Natural killer cell (primary cell): ENCODE results near the gene GINS1. TPM values are rescaled to one million over a fixed set of nuclear protein-coding genes. Genes with fewer than 3 reads are reported as not detected.

ENCODE experiments used
- ATAC-seq, 3 donors: fragments of 150-1000 bp in 2 of 3; fragments of 200-7000 bp in 1 of 3; cut with Tn5 transposase; 1 replicate in 1 of 3; 2 replicates in 2 of 3; pipeline ENCODE4 v1.10.0; 2021; ENCODE audit warnings: mild to moderate bottlenecking in 2 of 3, moderate library complexity in 2 of 3
- DNase-seq, 2 donors: peaks; one replicate each; pipeline versions ENCODE4 v3.0.0 to v3.0.0-alpha.2; 2013 to 2021; ENCODE audit warnings: mixed read lengths in 1 of 2
- H3K27ac ChIP-seq: one replicate; pipeline ENCODE4 v1.5.1; 2013; ENCODE audit warnings: mild to moderate bottlenecking, low read length
- H3K27me3 ChIP-seq: one replicate; pipeline ENCODE4 v1.6.1; 2013; ENCODE audit warnings: low read length; ENCODE audit not compliant: control insufficient read depth, insufficient read depth
- H3K36me3 ChIP-seq: one replicate; pipeline ENCODE4 v1.6.1; 2013; ENCODE audit warnings: low read length; ENCODE audit not compliant: control insufficient read depth, insufficient read depth
- H3K4me1 ChIP-seq: one replicate; pipeline ENCODE4 v1.6.1; 2013; ENCODE audit warnings: low read length; ENCODE audit not compliant: control insufficient read depth, insufficient read depth
- H3K4me3 ChIP-seq: one replicate; pipeline ENCODE4 v1.5.1; 2013; ENCODE audit warnings: low read length
- H3K9me3 ChIP-seq: one replicate; pipeline ENCODE4 v1.6.1; 2013; ENCODE audit warnings: low read length; ENCODE audit not compliant: control insufficient read depth, insufficient read depth
- H3K27ac Mint-ChIP-seq, 2 donors: one replicate each; pipeline ENCODE4 v1.8.0; 2022; ENCODE audit warnings: mild to moderate bottlenecking in 2 of 2, mixed read lengths in 2 of 2, moderate library complexity in 1 of 2
- H3K27me3 Mint-ChIP-seq, 2 donors: one replicate each; pipeline ENCODE4 v1.8.0; 2022; ENCODE audit warnings: low read depth in 2 of 2, mixed read lengths in 2 of 2
- H3K36me3 Mint-ChIP-seq: one replicate; pipeline ENCODE4 v1.8.0; 2022; ENCODE audit warnings: mixed read lengths
- H3K4me1 Mint-ChIP-seq, 2 donors: one replicate each; pipeline ENCODE4 v1.8.0; 2022; ENCODE audit warnings: mixed read lengths in 2 of 2
- H3K4me3 Mint-ChIP-seq: one replicate; pipeline ENCODE4 v1.8.0; 2022; ENCODE audit warnings: mild to moderate bottlenecking, moderate library complexity, mixed read lengths
- H3K9me3 Mint-ChIP-seq, 2 donors: one replicate each; pipeline ENCODE4 v1.8.0; 2022; ENCODE audit warnings: mixed read lengths in 2 of 2
- CTCF ChIP-seq: fragments of 200-600 bp; IDR thresholded peaks from one replicate; pipeline ENCODE4 v1.8.0; 2022; ENCODE audit warnings: antibody characterized with exemption
- WGBS: methylation state at CpG from one replicate; pipeline ENCODE4 v1.1.7; 2013; ENCODE audit warnings: missing lambda C conversion rate; ENCODE audit not compliant: insufficient coverage; 5-methylcytosine and 5-hydroxymethylcytosine counted together
- intact Hi-C: fragments of 100-400 bp; cut with micrococcal nuclease; formaldehyde crosslinking; loops from one replicate; pipeline ENCODE4 v1.14.2; 2022
- total RNA-seq, 4 donors: library from RNA; stranded (reverse); fragments of 120-200 nt in 1 of 4; gene quantifications; one replicate each; pipeline versions ENCODE4 v1.2.3 to v1.2.4, GENCODE V29; 2013 to 2022

The GINS1 gene
- total RNA-seq, 3 donors from 2014 or later (not counting 1 experiment from before 2014, with no cell fraction given): 1.3 to 1.5 (median 1.4) TPM

GRCh38 chr20:25494506-25495188 lies 87.2 kb downstream of the GINS1 start:
- Histone ChIP-seq H3K27ac (no peak overlapping the region), H3K4me1 (no peaks in the 10 kb centered on the region), H3K27me3 (no peaks in the 10 kb centered on the region), H3K9me3 (no peaks in the 10 kb centered on the region), H3K36me3 (no peaks in the 10 kb centered on the region), H3K4me3 (no peak overlapping the region)
- DNase-seq (no peak), ATAC-seq (no peak)
- Mint-ChIP-seq H3K36me3 (no peaks in the 10 kb centered on the region), H3K4me1 (no peaks in the 10 kb centered on the region), H3K4me3 (no peak overlapping the region), H3K9me3 (no peaks in the 10 kb centered on the region), H3K27ac (no peak overlapping the region), H3K27me3 (no peaks in the 10 kb centered on the region)
- intact Hi-C loops: no loop called here
- TF ChIP-seq CTCF: no peak
- 91% methylated on average over 17 of the region's 17 CpGs for WGBS

GRCh38 chr20:25495189-25495824 lies 87.8 kb downstream of the GINS1 start:
- H3K27ac Mint-ChIP-seq: no peak overlapping the region
- no peaks in the 10 kb centered on the region for H3K4me1 Mint-ChIP-seq
- no peak overlapping the region for H3K27ac ChIP-seq
- intact Hi-C loops: no loop called here
- ATAC-seq (no peak), DNase-seq (no peak)
- H3K9me3 ChIP-seq: no peaks in the 10 kb centered on the region
- no peak overlapping the region for H3K4me3 Mint-ChIP-seq
- WGBS: 86% methylated on average over 18 of the region's 18 CpGs
- no peaks in the 10 kb centered on the region for H3K27me3 Mint-ChIP-seq
- no peaks in the 10 kb centered on the region for H3K27me3 ChIP-seq
- H3K4me3 ChIP-seq: no peak overlapping the region
- H3K36me3 Mint-ChIP-seq: no peaks in the 10 kb centered on the region
- no peak for TF ChIP-seq CTCF
- H3K9me3 Mint-ChIP-seq: no peaks in the 10 kb centered on the region
- H3K4me1 ChIP-seq: no peaks in the 10 kb centered on the region
- no peaks in the 10 kb centered on the region for H3K36me3 ChIP-seq

- no peaks in the 10 kb centered on the region for H3K4me1 Mint-ChIP-seq
- ATAC-seq (no peak), DNase-seq (no peak)
- TF ChIP-seq CTCF: no peak
- WGBS: 87% methylated on average over 14 of the region's 14 CpGs
- H3K36me3 Mint-ChIP-seq: no peaks in the 10 kb centered on the region
- no peaks in the 10 kb centered on the region for H3K9me3 ChIP-seq
- H3K4me3 ChIP-seq: no peak overlapping the region
- no peaks in the 10 kb centered on the region for H3K4me1 ChIP-seq
- H3K27ac ChIP-seq: no peak overlapping the region
- H3K9me3 Mint-ChIP-seq: no peaks in the 10 kb centered on the region
- H3K27me3 Mint-ChIP-seq: no peaks in the 10 kb centered on the region
- H3K27me3 ChIP-seq: no peaks in the 10 kb centered on the region
- H3K27ac Mint-ChIP-seq: no peak overlapping the region
- intact Hi-C loops: no loop called here
- no peaks in the 10 kb centered on the region for H3K36me3 ChIP-seq
- no peak overlapping the region for H3K4me3 Mint-ChIP-seq
Observed at GRCh38 chr20:25496165-25496967, 88.9 kb downstream of the GINS1 start.
